ENCODE measurements around the gene ABCA1.
A peak's percentile ranks its signal among the peaks of the same experiment; 100 is the strongest.
"Not testable (repeated sequence)": the region's sequence is repeated elsewhere in the genome, so short reads cannot be mapped to it uniquely, and the experiment has no call there.

ABCA1 gene

GRCh38 chr9:104944356-104944755 lies 16.4 kb upstream of the ABCA1 start:
- DNase-seq (ENCODE audit: low read depth) = peak; percentile 59

GRCh38 chr9:104941597-104941996 lies 13.6 kb upstream of the ABCA1 start:
- DNase-seq (ENCODE audit: low read depth) = no peak

- no peak for DNase-seq (ENCODE audit: low read depth)
These were observed 8.3 kb upstream of the ABCA1 start for GRCh38 chr9:104936291-104936690.

- not testable (repeated sequence) for DNase-seq (ENCODE audit: low read depth)
These were observed 7.5 kb upstream of the ABCA1 start for GRCh38 chr9:104935501-104935810.

- DNase-seq (ENCODE audit: low read depth) = peak; percentile 41
These were observed 6.9 kb upstream of the ABCA1 start for GRCh38 chr9:104934691-104935500.

- DNase-seq (ENCODE audit: low read depth) = not testable (repeated sequence)
These were observed 5.1 kb upstream of the ABCA1 start for GRCh38 chr9:104933091-104933490.

GRCh38 chr9:104931256-104931655 lies 3.3 kb upstream of the ABCA1 start:
- DNase-seq (ENCODE audit: low read depth) = no peak

- DNase-seq (ENCODE audit: low read depth) = peak; percentile 59
These were observed 591 bp downstream of the ABCA1 start for GRCh38 chr9:104927216-104927911.

- DNase-seq (ENCODE audit: low read depth) = no peak
These were observed 4.2 kb downstream of the ABCA1 start for GRCh38 chr9:104923740-104924139.

GRCh38 chr9:104923289-104923688 lies 4.7 kb downstream of the ABCA1 start:
- peak; percentile 65 for DNase-seq (ENCODE audit: low read depth)

- DNase-seq (ENCODE audit: low read depth) = not testable (repeated sequence)
These were observed 5.2 kb downstream of the ABCA1 start for GRCh38 chr9:104922748-104923147.

GRCh38 chr9:104921067-104921741 lies 6.8 kb downstream of the ABCA1 start:
- DNase-seq (ENCODE audit: low read depth) = no peak

- DNase-seq (ENCODE audit: low read depth) = no peak
These were observed 12.2 kb downstream of the ABCA1 start for GRCh38 chr9:104915753-104916152.

- DNase-seq (ENCODE audit: low read depth) = no peak
These were observed 12.9 kb downstream of the ABCA1 start for GRCh38 chr9:104915049-104915448.

- no peak for DNase-seq (ENCODE audit: low read depth)
These were observed 13.5 kb downstream of the ABCA1 start for GRCh38 chr9:104914466-104914865.

GRCh38 chr9:104912606-104913005 lies 15.3 kb downstream of the ABCA1 start:
- DNase-seq (ENCODE audit: low read depth) = no peak

GRCh38 chr9:104911032-104911607 lies 16.8 kb downstream of the ABCA1 start:
- DNase-seq (ENCODE audit: low read depth) = peak; percentile 66

GRCh38 chr9:104907278-104907951 lies 20.5 kb downstream of the ABCA1 start:
- peak; percentile 90 for DNase-seq (ENCODE audit: low read depth)

- DNase-seq (ENCODE audit: low read depth) = peak; percentile 78
These were observed 21.3 kb downstream of the ABCA1 start for GRCh38 chr9:104906441-104907277.

- DNase-seq (ENCODE audit: low read depth) = peak; percentile 40
These were observed 22.0 kb downstream of the ABCA1 start for GRCh38 chr9:104905931-104906330.
